H9 (cell line): Measurements from ENCODE around the gene CHCHD6. TPM values are rescaled to one million over a fixed set of nuclear protein-coding genes. Genes with fewer than 3 reads are reported as not detected.

Experiments
- DNase-seq: peaks from one replicate; pipeline ENCODE4 v3.0.0-alpha.2; 2017
- H2AFZ ChIP-seq: one replicate; pipeline ENCODE4 v1.6.1; 2013; ENCODE audit warnings: mild to moderate bottlenecking, low read length, control low read depth, moderate library complexity
- H2AK5ac ChIP-seq: 2 replicates; pipeline ENCODE4 v1.6.1; 2013; ENCODE audit warnings: low read length, control low read depth, mixed read lengths; ENCODE audit not compliant: insufficient read length
- H2BK120ac ChIP-seq: one replicate; pipeline ENCODE4 v1.6.1; 2013; ENCODE audit warnings: low read depth, mild to moderate bottlenecking, low read length, control low read depth, inconsistent platforms; ENCODE audit not compliant: poor library complexity, severe bottlenecking
- H2BK12ac ChIP-seq: 2 replicates; pipeline ENCODE4 v1.6.1; 2013; ENCODE audit warnings: low read length, control low read depth, mixed read lengths, low read depth; ENCODE audit not compliant: insufficient read length
- H2BK15ac ChIP-seq: 2 replicates; pipeline ENCODE4 v1.6.1; 2013; ENCODE audit warnings: low read depth, low read length, control low read depth
- H2BK20ac ChIP-seq: one replicate; pipeline ENCODE4 v1.6.1; 2013; ENCODE audit warnings: low read depth, mild to moderate bottlenecking, low read length, control low read depth, inconsistent platforms; ENCODE audit not compliant: poor library complexity, severe bottlenecking
- H2BK5ac ChIP-seq: 2 replicates; pipeline ENCODE4 v1.6.1; 2013; ENCODE audit warnings: low read length, control low read depth, mixed read lengths; ENCODE audit not compliant: insufficient read length
- H3K14ac ChIP-seq: 2 replicates; pipeline ENCODE4 v1.6.1; 2013; ENCODE audit warnings: low read length, control low read depth; ENCODE audit not compliant: insufficient read depth
- H3K18ac ChIP-seq: 2 replicates; pipeline ENCODE4 v1.6.1; 2013; ENCODE audit warnings: low read depth, mild to moderate bottlenecking, mixed read lengths, low read length, control low read depth; ENCODE audit not compliant: insufficient read length
- H3K23ac ChIP-seq: 2 replicates; pipeline ENCODE4 v1.6.1; 2013; ENCODE audit warnings: low read length, control low read depth, mixed read lengths, low read depth; ENCODE audit not compliant: insufficient read length
- H3K23me2 ChIP-seq: 2 replicates; pipeline ENCODE4 v1.6.1; 2013; ENCODE audit warnings: low read depth, mild to moderate bottlenecking, mixed read lengths, low read length, control low read depth; ENCODE audit not compliant: insufficient read length, poor library complexity, severe bottlenecking
- H3K27ac ChIP-seq: 2 replicates; pipeline ENCODE4 v1.5.1; 2013; ENCODE audit warnings: low read length, control low read depth, mixed read lengths, low read depth; ENCODE audit not compliant: insufficient read length
- H3K27me3 ChIP-seq: 2 replicates; pipeline ENCODE4 v1.6.1; 2013; ENCODE audit warnings: low read length, control low read depth, inconsistent platforms; ENCODE audit not compliant: insufficient read depth
- H3K4ac ChIP-seq: 2 replicates; pipeline ENCODE4 v1.6.1; 2013; ENCODE audit warnings: low read depth, mild to moderate bottlenecking, control low read depth, inconsistent platforms, low read length, moderate library complexity
- H3K4me1 ChIP-seq: 2 replicates; pipeline ENCODE4 v1.6.1; 2013; ENCODE audit warnings: low read length, control low read depth, inconsistent platforms; ENCODE audit not compliant: insufficient read depth
- H3K4me2 ChIP-seq: 2 replicates; pipeline ENCODE4 v1.6.1; 2013; ENCODE audit warnings: low read length, control low read depth, mixed read lengths; ENCODE audit not compliant: insufficient read length, insufficient read depth
- H3K56ac ChIP-seq: 2 replicates; pipeline ENCODE4 v1.6.1; 2013; ENCODE audit warnings: low read depth, mild to moderate bottlenecking, mixed read lengths, low read length, control low read depth; ENCODE audit not compliant: insufficient read length
- H3K79me1 ChIP-seq: 2 replicates; pipeline ENCODE4 v1.6.1; 2013; ENCODE audit warnings: low read depth, mild to moderate bottlenecking, moderate library complexity, low read length, control low read depth, inconsistent platforms; ENCODE audit not compliant: insufficient read depth, poor library complexity, severe bottlenecking
- H3K79me2 ChIP-seq: 2 replicates; pipeline ENCODE4 v1.6.1; 2013; ENCODE audit warnings: low read length, control low read depth, inconsistent platforms; ENCODE audit not compliant: insufficient read depth
- H3K9ac ChIP-seq: 2 replicates; pipeline ENCODE4 v1.6.1; 2013; ENCODE audit warnings: low read length, control low read depth, mixed read lengths; ENCODE audit not compliant: insufficient read length; ENCODE audit errors: extremely low read depth
- H3K9me3 ChIP-seq: one replicate; pipeline ENCODE4 v1.6.1; 2013; ENCODE audit warnings: low read depth, low read length, inconsistent platforms; ENCODE audit not compliant: control insufficient read depth
- H3T11ph ChIP-seq: one replicate; pipeline ENCODE4 v1.6.1; 2013; ENCODE audit warnings: mild to moderate bottlenecking, low read length, control low read depth, inconsistent platforms
- H4K20me1 ChIP-seq: one replicate; pipeline ENCODE4 v1.6.1; 2013; ENCODE audit not compliant: control insufficient read depth, insufficient read length, insufficient read depth
- H4K5ac ChIP-seq: 2 replicates; pipeline ENCODE4 v1.6.1; 2013; ENCODE audit warnings: low read depth, mild to moderate bottlenecking, mixed read lengths, low read length, control low read depth; ENCODE audit not compliant: insufficient read length
- H4K8ac ChIP-seq: replicated peaks from 2 replicates; pipeline ENCODE4 v1.6.1; 2013; ENCODE audit warnings: low read length, control low read depth, mixed read lengths, low read depth; ENCODE audit not compliant: insufficient read length
- H4K91ac ChIP-seq: 2 replicates; pipeline ENCODE4 v1.6.1; 2013; ENCODE audit warnings: low read depth, mild to moderate bottlenecking, moderate library complexity, mixed read lengths, low read length, control low read depth; ENCODE audit not compliant: insufficient read length
- H3K27ac Mint-ChIP-seq, 3 experiments: 2 replicates in 2 of 3; 3 replicates in 1 of 3; pipeline ENCODE4 v1.8.0; 2020 to 2021; ENCODE audit warnings: mixed read lengths in 3 of 3, mild to moderate bottlenecking in 1 of 3, moderate library complexity in 1 of 3
- H3K27me3 Mint-ChIP-seq: 2 replicates; pipeline ENCODE4 v1.8.0; 2021; ENCODE audit warnings: low read depth, mild to moderate bottlenecking, moderate library complexity, mixed read lengths
- H3K36me3 Mint-ChIP-seq, 3 experiments: 2 replicates in 2 of 3; 3 replicates in 1 of 3; pipeline ENCODE4 v1.8.0; 2020 to 2021; ENCODE audit warnings: low read depth in 3 of 3, mixed read lengths in 3 of 3; ENCODE audit not compliant: insufficient read depth in 1 of 3
- H3K4me1 Mint-ChIP-seq, 2 experiments: 2 replicates each; pipeline ENCODE4 v1.8.0; 2020; ENCODE audit warnings: mixed read lengths in 2 of 2
- H3K4me3 Mint-ChIP-seq, 2 experiments: 2 replicates in 1 of 2; 3 replicates in 1 of 2; pipeline ENCODE4 v1.8.0; 2020 to 2021; ENCODE audit warnings: mild to moderate bottlenecking in 2 of 2, mixed read lengths in 2 of 2, moderate library complexity in 1 of 2
- H3K9me3 Mint-ChIP-seq, 2 experiments: 2 replicates in 1 of 2; 3 replicates in 1 of 2; pipeline ENCODE4 v1.8.0; 2020; ENCODE audit warnings: mild to moderate bottlenecking in 2 of 2, mixed read lengths in 2 of 2, moderate library complexity in 1 of 2
- WGBS: extraction: QIAGEN DNeasy Blood & Tissue Kit; methylation state at CpG from one replicate; pipeline ENCODE4 v1.1.7; 2013; ENCODE audit warnings: missing lambda C conversion rate, low lambda C conversion rate, mixed read lengths; ENCODE audit not compliant: insufficient read length; ENCODE audit errors: extremely low coverage; 5-methylcytosine and 5-hydroxymethylcytosine counted together
- total RNA-seq: library from RNA; stranded (reverse); gene quantifications from 2 replicates; pipeline ENCODE4 v1.2.1, GENCODE V29; 2021
- TF ChIP-seq, protein P1 (sequence below): fragments of 200-600 bp; sonication (generic); conservative IDR thresholded peaks from 3 replicates; pipeline ENCODE4 v1.8.0; 2021; ENCODE audit warnings: antibody characterized with exemption, mild to moderate bottlenecking

CHCHD6 gene
- total RNA-seq, 1 experiment from 2014 or later = 34.2 TPM

GRCh38 chr3:126979046-126979628 is 275.1 kb downstream of the CHCHD6 start:
- Histone ChIP-seq H2BK12ac (no peak overlapping the region), H4K91ac (no peak overlapping the region), H3K23me2 (no peaks in the 10 kb centered on the region), H3K79me1 (no peaks in the 10 kb centered on the region), H3K4me1 (no peaks in the 10 kb centered on the region), H3K4me2 (no peak overlapping the region), H2BK5ac (no peak overlapping the region), H4K8ac (no peak overlapping the region), H2BK15ac (no peak overlapping the region), H3K14ac (no peak overlapping the region; the same call in 1 of the 2 replicates), H3K9ac (no peak overlapping the region), H3K18ac (no peak overlapping the region), H2BK20ac (no peak overlapping the region), H3K56ac (no peak overlapping the region), H3T11ph (no peak overlapping the region), H3K79me2 (no peaks in the 10 kb centered on the region), H3K27ac (no peak overlapping the region), H3K23ac (no peak overlapping the region), H4K5ac (no peak overlapping the region), H3K9me3 (no peaks in the 10 kb centered on the region), H2AFZ (no peak overlapping the region), H2AK5ac (no peak overlapping the region), H3K27me3 (no peaks in the 10 kb centered on the region), H2BK120ac (no peak overlapping the region), H4K20me1 (no peaks in the 10 kb centered on the region), H3K4ac (no peak overlapping the region)
- WGBS = no CpG with 5 or more reads among the region's 5 CpGs
- peaks cover 2 to 12% (median 8%) of the 10 kb centered on the region in 3 experiments; a peak in 6 of 7 replicates for H3K36me3 Mint-ChIP-seq
- H3K4me3 Mint-ChIP-seq = no peak overlapping the region
- no peak overlapping the region for H3K27ac Mint-ChIP-seq
- peaks cover 31% of the 10 kb centered on the region for H3K27me3 Mint-ChIP-seq
- TF ChIP-seq, protein P1, sequence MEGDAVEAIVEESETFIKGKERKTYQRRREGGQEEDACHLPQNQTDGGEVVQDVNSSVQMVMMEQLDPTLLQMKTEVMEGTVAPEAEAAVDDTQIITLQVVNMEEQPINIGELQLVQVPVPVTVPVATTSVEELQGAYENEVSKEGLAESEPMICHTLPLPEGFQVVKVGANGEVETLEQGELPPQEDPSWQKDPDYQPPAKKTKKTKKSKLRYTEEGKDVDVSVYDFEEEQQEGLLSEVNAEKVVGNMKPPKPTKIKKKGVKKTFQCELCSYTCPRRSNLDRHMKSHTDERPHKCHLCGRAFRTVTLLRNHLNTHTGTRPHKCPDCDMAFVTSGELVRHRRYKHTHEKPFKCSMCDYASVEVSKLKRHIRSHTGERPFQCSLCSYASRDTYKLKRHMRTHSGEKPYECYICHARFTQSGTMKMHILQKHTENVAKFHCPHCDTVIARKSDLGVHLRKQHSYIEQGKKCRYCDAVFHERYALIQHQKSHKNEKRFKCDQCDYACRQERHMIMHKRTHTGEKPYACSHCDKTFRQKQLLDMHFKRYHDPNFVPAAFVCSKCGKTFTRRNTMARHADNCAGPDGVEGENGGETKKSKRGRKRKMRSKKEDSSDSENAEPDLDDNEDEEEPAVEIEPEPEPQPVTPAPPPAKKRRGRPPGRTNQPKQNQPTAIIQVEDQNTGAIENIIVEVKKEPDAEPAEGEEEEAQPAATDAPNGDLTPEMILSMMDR = no peak
- DNase-seq = no peak
- peaks cover 10 to 11% of the 10 kb centered on the region in 2 experiments for H3K9me3 Mint-ChIP-seq
- peaks cover 8 to 14% of the 10 kb centered on the region in 2 experiments for H3K4me1 Mint-ChIP-seq
